Jurkat, Clone E6-1 (cell line): ENCODE measurements around the gene TRMT44.
A peak's percentile ranks its signal among the peaks of the same experiment; 100 is the strongest.
"Not testable (repeated sequence)": the region's sequence is repeated elsewhere in the genome, so short reads cannot be mapped to it uniquely, and the experiment has no call there.

Experiments
- DNase-seq: peaks from one replicate; pipeline ENCODE4 v3.0.0-alpha.2; 2011; ENCODE audit warnings: low read depth, low spot score
- H3K4me3 ChIP-seq: 2 replicates; pipeline ENCODE4 v1.5.1; 2011; ENCODE audit warnings: mild to moderate bottlenecking, low read length, control low read depth, moderate library complexity

The TRMT44 gene

GRCh38 chr4:8404791-8405515 is 35.6 kb upstream of the TRMT44 start:
- no peak for DNase-seq
- no peak overlapping the region for H3K4me3 ChIP-seq

- no peak for DNase-seq
- H3K4me3 ChIP-seq, result no peak overlapping the region
These were observed 35.1 kb upstream of the TRMT44 start for GRCh38 chr4:8405516-8405875.

GRCh38 chr4:8406887-8407286 is 33.7 kb upstream of the TRMT44 start:
- DNase-seq, H3K4me3 ChIP-seq: not testable (repeated sequence)

GRCh38 chr4:8407316-8407715 is 33.3 kb upstream of the TRMT44 start:
- no peak overlapping the region for H3K4me3 ChIP-seq
- DNase-seq, result no peak

- no peak overlapping the region for H3K4me3 ChIP-seq
- DNase-seq, result no peak
These were observed 32.8 kb upstream of the TRMT44 start for GRCh38 chr4:8407756-8408155.

GRCh38 chr4:8409264-8410065 is 31.1 kb upstream of the TRMT44 start:
- peak; percentile 77 for DNase-seq
- H3K4me3 ChIP-seq, result no peak overlapping the region

- no peak for DNase-seq
- H3K4me3 ChIP-seq, result no peak overlapping the region
These were observed 30.4 kb upstream of the TRMT44 start for GRCh38 chr4:8410066-8410625.

GRCh38 chr4:8410641-8411271 is 29.8 kb upstream of the TRMT44 start:
- no peak for DNase-seq
- no peak overlapping the region for H3K4me3 ChIP-seq

- no peak for DNase-seq
- no peak overlapping the region for H3K4me3 ChIP-seq
These were observed 29.0 kb upstream of the TRMT44 start for GRCh38 chr4:8411351-8412180.

- no peak overlapping the region for H3K4me3 ChIP-seq
- no peak for DNase-seq
These were observed 28.3 kb upstream of the TRMT44 start for GRCh38 chr4:8412288-8412687.

- no peak for DNase-seq
- no peak overlapping the region for H3K4me3 ChIP-seq
These were observed 26.2 kb upstream of the TRMT44 start for GRCh38 chr4:8414377-8414776.

GRCh38 chr4:8417071-8417614 is 23.4 kb upstream of the TRMT44 start:
- H3K4me3 ChIP-seq, result no peak overlapping the region
- DNase-seq, result no peak

- no peak overlapping the region for H3K4me3 ChIP-seq
- no peak for DNase-seq
These were observed 21.1 kb upstream of the TRMT44 start for GRCh38 chr4:8419222-8420041.

GRCh38 chr4:8420151-8420550 is 20.4 kb upstream of the TRMT44 start:
- not testable (repeated sequence) for DNase-seq, H3K4me3 ChIP-seq

GRCh38 chr4:8422327-8422726 is 18.2 kb upstream of the TRMT44 start:
- no peak overlapping the region for H3K4me3 ChIP-seq
- no peak for DNase-seq

GRCh38 chr4:8422786-8423185 is 17.8 kb upstream of the TRMT44 start:
- H3K4me3 ChIP-seq, result no peak overlapping the region
- no peak for DNase-seq

- DNase-seq, result no peak
- H3K4me3 ChIP-seq, result peak overlapping the region; percentile 81
These were observed 13.3 kb upstream of the TRMT44 start for GRCh38 chr4:8427262-8427661.

GRCh38 chr4:8427761-8428287 is 12.8 kb upstream of the TRMT44 start:
- DNase-seq, result no peak
- H3K4me3 ChIP-seq, result peak overlapping the region; percentile 81
